ENCODE results near the gene ANKS1B.
"Not testable (repeated sequence)": the region's sequence is repeated elsewhere in the genome, so short reads cannot be mapped to it uniquely, and the experiment has no call there.

Gene ANKS1B

GRCh38 chr12:99250091-99250490 lies 734.6 kb downstream of the ANKS1B start:
- no peak for DNase-seq

GRCh38 chr12:99249543-99249942 lies 735.2 kb downstream of the ANKS1B start:
- no peak for DNase-seq

GRCh38 chr12:99237907-99238538 lies 746.7 kb downstream of the ANKS1B start:
- not testable (repeated sequence) for DNase-seq

GRCh38 chr12:99235381-99235780 lies 749.4 kb downstream of the ANKS1B start:
- DNase-seq: no peak

GRCh38 chr12:99234702-99235101 lies 750.0 kb downstream of the ANKS1B start:
- no peak for DNase-seq

- DNase-seq: no peak
Observed at GRCh38 chr12:99232324-99232723, 752.4 kb downstream of the ANKS1B start.

GRCh38 chr12:99231031-99231430 lies 753.7 kb downstream of the ANKS1B start:
- DNase-seq: no peak

GRCh38 chr12:99224237-99224636 lies 760.5 kb downstream of the ANKS1B start:
- DNase-seq: no peak

- no peak for DNase-seq
Observed at GRCh38 chr12:99223579-99223978, 761.2 kb downstream of the ANKS1B start.

GRCh38 chr12:99213047-99213446 lies 771.7 kb downstream of the ANKS1B start:
- no peak for DNase-seq

- DNase-seq: no peak
Observed at GRCh38 chr12:99212275-99212674, 772.5 kb downstream of the ANKS1B start.

- no peak for DNase-seq
Observed at GRCh38 chr12:99205111-99205510, 779.6 kb downstream of the ANKS1B start.

- no peak for DNase-seq
Observed at GRCh38 chr12:99201906-99202645, 782.7 kb downstream of the ANKS1B start.

GRCh38 chr12:99200711-99201384 lies 783.9 kb downstream of the ANKS1B start:
- no peak for DNase-seq

- DNase-seq: no peak
Observed at GRCh38 chr12:99195474-99195873, 789.3 kb downstream of the ANKS1B start.

GRCh38 chr12:99192489-99192888 lies 792.2 kb downstream of the ANKS1B start:
- DNase-seq: no peak

GRCh38 chr12:99176871-99177270 lies 807.9 kb downstream of the ANKS1B start:
- no peak for DNase-seq

GRCh38 chr12:99170461-99170860 lies 814.3 kb downstream of the ANKS1B start:
- no peak for DNase-seq

- DNase-seq: no peak
Observed at GRCh38 chr12:99170037-99170436, 814.7 kb downstream of the ANKS1B start.

GRCh38 chr12:99157946-99158345 lies 826.8 kb downstream of the ANKS1B start:
- no peak for DNase-seq

- DNase-seq: no peak
Observed at GRCh38 chr12:99154983-99155336, 829.8 kb downstream of the ANKS1B start.

GRCh38 chr12:99154216-99154982 lies 830.3 kb downstream of the ANKS1B start:
- no peak for DNase-seq

- no peak for DNase-seq
Observed at GRCh38 chr12:99153293-99153692, 831.4 kb downstream of the ANKS1B start.

Data from suppressor macrophage (primary cell).